Measurements from ENCODE around the gene RPA1. TPM values are rescaled to one million over a fixed set of nuclear protein-coding genes. Genes with fewer than 3 reads are reported as not detected.

Gene RPA1
- total and polyA plus RNA-seq, 9 of the 15 experiments (the other 6 are each of a cell fraction or from before 2014, with no cell fraction given) = 25.2 to 125 (median 47.4) TPM

GRCh38 chr17:1872976-1873375 lies 43.2 kb downstream of the RPA1 start (continued):
- TF ChIP-seq ZBTB40 (IDR thresholded peaks at IDR 0.05) (no peak), ZBTB40 (CRISPR knock-in tag; IDR thresholded peaks at IDR 0.05) (no peak)
